IMR-90 (cell line): ENCODE data around the gene NUP107. TPM values are rescaled to one million over a fixed set of nuclear protein-coding genes. Genes with fewer than 3 reads are reported as not detected.
A peak's percentile ranks its signal among the peaks of the same experiment; 100 is the strongest.

Experiments used
- ATAC-seq: fragments of 200-7000 bp; cut with Tn5 transposase; 2 replicates; pipeline ENCODE4 v1.9.1; 2020; ENCODE audit warnings: low read depth, mild to moderate bottlenecking, moderate library complexity
- BruUV-seq: library from RNA; stranded (reverse); fragments of 400-500 nt; replicated peaks from 2 replicates; lab custom pipeline; 2021; lab: Mats Ljungman, UMichigan
- CTCF ChIA-PET: fragments of 300-600 bp; formaldehyde crosslinking; extraction: SDS; loops from one replicate; lab custom pipeline; 2021; ENCODE audit warnings: antibody characterized with exemption; lab: Yijun Ruan, JAX
- POLR2A ChIA-PET: fragments of 300-600 bp; sonication (Branson Sonifier 250); formaldehyde crosslinking; loops from one replicate; lab custom pipeline; 2022; ENCODE audit warnings: antibody characterized with exemption; ENCODE audit not compliant: unreplicated experiment; lab: Charles Lee
- DNase-seq: peaks from one replicate; pipeline ENCODE4 v3.0.0; 2013
- H2AFZ ChIP-seq: replicated peaks from 2 replicates; pipeline ENCODE3; 2013; ENCODE audit warnings: low read length, mild to moderate bottlenecking; ENCODE audit not compliant: poor library complexity
- H2AK5ac ChIP-seq: 2 replicates; pipeline ENCODE4 v1.6.1; 2013; ENCODE audit warnings: low read depth, low read length, inconsistent platforms
- H2AK9ac ChIP-seq: replicated peaks from 2 replicates; pipeline ENCODE3; 2013; ENCODE audit warnings: mild to moderate bottlenecking, low read depth, low read length, moderate library complexity; ENCODE audit not compliant: poor library complexity
- H2BK120ac ChIP-seq: 2 replicates; pipeline ENCODE4 v1.6.1; 2013; ENCODE audit warnings: low read depth, low read length, inconsistent platforms
- H2BK15ac ChIP-seq: 3 replicates; pipeline ENCODE4 v1.6.1; 2013; ENCODE audit warnings: low read depth, low read length, inconsistent platforms
- H2BK20ac ChIP-seq: 2 replicates; pipeline ENCODE4 v1.6.1; 2013; ENCODE audit warnings: low read depth, mild to moderate bottlenecking, inconsistent platforms, low read length, moderate library complexity
- H2BK5ac ChIP-seq: 2 replicates; pipeline ENCODE4 v1.6.1; 2013; ENCODE audit warnings: mild to moderate bottlenecking, low read depth, low read length, inconsistent platforms; ENCODE audit not compliant: poor library complexity, severe bottlenecking
- H3K14ac ChIP-seq: replicated peaks from 2 replicates; pipeline ENCODE4 v1.6.1; 2013; ENCODE audit warnings: low read depth, low read length, inconsistent platforms
- H3K18ac ChIP-seq: 2 replicates; pipeline ENCODE4 v1.6.1; 2013; ENCODE audit warnings: low read depth, low read length, control low read depth
- H3K23ac ChIP-seq: 2 replicates; pipeline ENCODE4 v1.6.1; 2013; ENCODE audit warnings: low read depth, low read length, inconsistent platforms
- H3K27ac ChIP-seq: 2 replicates; pipeline ENCODE4 v1.5.1; 2013; ENCODE audit warnings: mild to moderate bottlenecking, control low read depth, low read length; ENCODE audit not compliant: insufficient read depth
- H3K27me3 ChIP-seq: 2 replicates; pipeline ENCODE4 v1.6.1; 2013; ENCODE audit warnings: low read length; ENCODE audit not compliant: control insufficient read depth, insufficient read depth
- H3K36me3 ChIP-seq: 2 replicates; pipeline ENCODE4 v1.6.1; 2013; ENCODE audit warnings: low read length, mixed read lengths; ENCODE audit not compliant: control insufficient read depth, insufficient read depth
- H3K4ac ChIP-seq: 2 replicates; pipeline ENCODE4 v1.6.1; 2013; ENCODE audit warnings: low read depth, low read length, inconsistent platforms
- H3K4me1 ChIP-seq: 2 replicates; pipeline ENCODE4 v1.6.1; 2013; ENCODE audit warnings: low read length, mixed read lengths; ENCODE audit not compliant: control insufficient read depth, insufficient read depth
- H3K4me2 ChIP-seq: 2 replicates; pipeline ENCODE4 v1.6.1; 2013; ENCODE audit warnings: low read depth, mild to moderate bottlenecking, control low read depth, low read length, moderate library complexity
- H3K4me3 ChIP-seq: 2 replicates; pipeline ENCODE4 v1.5.1; 2013; ENCODE audit warnings: low read depth, mild to moderate bottlenecking, control low read depth, low read length, moderate library complexity; ENCODE audit not compliant: insufficient read depth
- H3K56ac ChIP-seq: 2 replicates; pipeline ENCODE4 v1.6.1; 2013; ENCODE audit warnings: low read length, inconsistent platforms; ENCODE audit not compliant: insufficient read depth; ENCODE audit errors: extremely low read depth
- H3K79me1 ChIP-seq, 2 experiments: 2 replicates each; pipeline ENCODE4 v1.6.1; 2013; ENCODE audit warnings: low read length in 2 of 2, inconsistent platforms in 1 of 2, low read depth in 1 of 2
- H3K9ac ChIP-seq: 2 replicates; pipeline ENCODE4 v1.6.1; 2013; ENCODE audit warnings: low read depth, low read length, control low read depth
- H3K9me1 ChIP-seq: 2 replicates; pipeline ENCODE4 v1.6.1; 2013; ENCODE audit warnings: low read length, inconsistent platforms; ENCODE audit not compliant: insufficient read depth
- H3K9me3 ChIP-seq: 2 replicates; pipeline ENCODE4 v1.6.1; 2013; ENCODE audit warnings: low read length; ENCODE audit not compliant: control insufficient read depth, insufficient read depth
- H4K20me1 ChIP-seq: 2 replicates; pipeline ENCODE4 v1.6.1; 2013; ENCODE audit warnings: low read length, inconsistent platforms; ENCODE audit not compliant: insufficient read depth
- H4K5ac ChIP-seq: 2 replicates; pipeline ENCODE4 v1.6.1; 2013; ENCODE audit warnings: mild to moderate bottlenecking, low read depth, low read length, control low read depth
- H4K8ac ChIP-seq, 2 experiments: 2 replicates each; pipeline ENCODE4 v1.6.1; 2013; ENCODE audit warnings: low read depth in 2 of 2, low read length in 2 of 2, control low read depth in 1 of 2, inconsistent platforms in 1 of 2
- H4K91ac ChIP-seq: 2 replicates; pipeline ENCODE4 v1.6.1; 2013; ENCODE audit warnings: low read depth, low read length, inconsistent platforms; ENCODE audit not compliant: insufficient read depth
- BHLHE40 ChIP-seq: fragments of 150-350 bp; IDR thresholded peaks from 2 replicates; pipeline ENCODE4 v1.6.1; 2016; ENCODE audit warnings: mild to moderate bottlenecking, low read depth, low read length
- CEBPB ChIP-seq: IDR thresholded peaks from 2 replicates; pipeline ENCODE4 v1.6.1; 2012; ENCODE audit warnings: low read depth, low read length, improper control_type of control experiment
- FOS ChIP-seq: fragments of 150-350 bp; IDR thresholded peaks from 2 replicates; pipeline ENCODE4 v1.6.1; 2016; ENCODE audit warnings: low read depth, low read length
- MAFK ChIP-seq: IDR thresholded peaks from 2 replicates; pipeline ENCODE4 v1.6.1; 2012; ENCODE audit warnings: low read depth, low read length, improper control_type of control experiment
- MAZ ChIP-seq: IDR thresholded peaks from 2 replicates; pipeline ENCODE4 v1.6.1; 2012; ENCODE audit warnings: low read depth, mild to moderate bottlenecking, low read length, improper control_type of control experiment, moderate library complexity, borderline replicate concordance
- MXI1 ChIP-seq: IDR thresholded peaks from 2 replicates; pipeline ENCODE4 v1.6.1; 2012; ENCODE audit warnings: low read depth, mild to moderate bottlenecking, low read length, moderate library complexity, borderline replicate concordance
- NFE2L2 ChIP-seq: fragments of 150-350 bp; IDR thresholded peaks from 2 replicates; pipeline ENCODE4 v1.6.1; 2016; ENCODE audit warnings: low read depth, mild to moderate bottlenecking, low read length
- RCOR1 ChIP-seq: IDR thresholded peaks from 2 replicates; pipeline ENCODE4 v1.6.1; 2012; ENCODE audit warnings: mild to moderate bottlenecking, low read length, improper control_type of control experiment; ENCODE audit not compliant: insufficient replicate concordance
- RFX5 ChIP-seq: IDR thresholded peaks from 2 replicates; pipeline ENCODE4 v1.8.0; 2012; ENCODE audit warnings: low read depth, mild to moderate bottlenecking, low read length, moderate library complexity
- SMC3 ChIP-seq: fragments of 150-350 bp; IDR thresholded peaks from 2 replicates; pipeline ENCODE4 v1.6.1; 2016; ENCODE audit warnings: low read depth, mild to moderate bottlenecking, antibody characterized with exemption, low read length, moderate library complexity
- WGBS, 2 experiments: methylation state at CpG; one replicate each; pipeline versions ENCODE4 v1.1.5 to v1.1.7; 2013; ENCODE audit warnings: missing lambda C conversion rate in 2 of 2; ENCODE audit not compliant: insufficient read length in 1 of 2; ENCODE audit errors: extremely low coverage in 2 of 2; 5-methylcytosine and 5-hydroxymethylcytosine counted together
- dilution Hi-C: fragments of 300-500 bp; cut with HindIII; formaldehyde crosslinking; loops from one replicate; pipeline ENCODE4 v1.14.3; 2018; ENCODE audit warnings: low sequenced_read_pairs; ENCODE audit not compliant: unreplicated experiment
- in situ Hi-C: fragments of 300-500 bp; cut with MboI; formaldehyde crosslinking; loops from 3 replicates; pipeline ENCODE4 v1.14.3; 2019; ENCODE audit warnings: low sequenced_read_pairs, inconsistent platforms, mixed read lengths
- intact Hi-C: fragments of 100-400 bp; cut with micrococcal nuclease; formaldehyde crosslinking; loops from 2 replicates; pipeline ENCODE4 v1.10.0; 2022
- polyA plus RNA-seq, 3 experiments: library from polyadenylated mRNA; depleted of rRNA; stranded (reverse); fragments of >200 nt; gene quantifications; 2 replicates each; pipeline ENCODE4 v1.2.3, GENCODE V29; 2012; ENCODE audit warnings: low replicate concordance in 1 of 3
- total RNA-seq: library from RNA; depleted of rRNA; stranded (reverse); fragments of >200 nt; gene quantifications from 2 replicates; pipeline ENCODE4 v1.2.3, GENCODE V29; 2012
- TF ChIP-seq, protein P1 (sequence below): conservative IDR thresholded peaks from 2 replicates; pipeline ENCODE4 v1.5.1; 2012; ENCODE audit warnings: mild to moderate bottlenecking, low read depth, low read length, improper control_type of control experiment
- TF ChIP-seq, protein P2 (sequence below): fragments of 150-350 bp; IDR thresholded peaks from 2 replicates; pipeline ENCODE4 v1.6.1; 2016; ENCODE audit warnings: low read depth, mild to moderate bottlenecking, low read length, moderate library complexity, borderline replicate concordance

The NUP107 gene
- total and polyA plus RNA-seq, 2 of the 4 experiments (the other 2 are of a cell fraction) = 34.5 to 69.7 TPM

DNA sequence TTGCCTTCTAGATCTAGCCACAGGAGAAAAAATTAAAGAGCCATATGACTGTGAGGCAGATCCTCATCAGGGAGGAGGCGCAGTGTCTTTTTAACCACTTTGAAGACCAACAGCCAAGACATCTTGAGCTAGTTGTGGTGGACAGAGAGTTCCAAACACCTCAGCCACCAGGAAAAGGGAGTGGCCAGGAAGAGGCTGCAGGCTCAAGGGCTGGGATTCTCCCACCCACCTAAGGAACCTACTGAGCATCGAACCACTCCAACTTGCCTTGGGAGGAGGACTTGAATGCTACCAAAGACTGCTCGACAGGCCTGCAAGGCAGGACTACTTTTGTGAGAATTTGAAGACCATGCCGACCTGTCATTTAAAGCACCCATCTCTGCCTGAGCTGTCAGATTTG is 106.7 kb downstream of the NUP107 start:
- intact Hi-C loops = no loop called here

More for the DNA sequence above, 106.7 kb downstream of the NUP107 start:
- Histone ChIP-seq H3K36me3 (no peaks in the 10 kb centered on the region), H2AK5ac (no peak overlapping the region), H2BK5ac (no peak overlapping the region), H3K27ac (no peak overlapping the region), H3K4ac (no peak overlapping the region), H4K5ac (no peak overlapping the region), H3K79me1 (no peaks in the 10 kb centered on the region), H3K9ac (no peak overlapping the region), H4K20me1 (no peaks in the 10 kb centered on the region), H2BK20ac (no peak overlapping the region), H3K4me3 (no peak overlapping the region), H4K91ac (no peak overlapping the region), H2BK120ac (no peak overlapping the region), H3K4me1 (no peaks in the 10 kb centered on the region; the same call in 1 of the 2 replicates), H2BK15ac (no peak overlapping the region), H3K56ac (no peak overlapping the region), H3K23ac (no peak overlapping the region), H3K9me3 (no peaks in the 10 kb centered on the region), H3K4me2 (no peak overlapping the region), H2AFZ (peak overlapping the region; percentile 9), H2AK9ac (no peak overlapping the region), H3K9me1 (peaks cover 3% of the 10 kb centered on the region; the same call in 1 of the 2 replicates), H4K8ac (no peak overlapping the region), H3K27me3 (no peaks in the 10 kb centered on the region), H3K14ac (no peak overlapping the region), H3K18ac (no peak overlapping the region)
- dilution Hi-C loops (no loop called here), in situ Hi-C loops (no loop called here)
- TF ChIP-seq SMC3 (no peak), NFE2L2 (no peak), RFX5 (no peak), MAFK (no peak), CEBPB (no peak), RCOR1 (no peak), BHLHE40 (no peak), MXI1 (no peak), FOS (no peak), MAZ (no peak)
- TF ChIP-seq, protein P1, sequence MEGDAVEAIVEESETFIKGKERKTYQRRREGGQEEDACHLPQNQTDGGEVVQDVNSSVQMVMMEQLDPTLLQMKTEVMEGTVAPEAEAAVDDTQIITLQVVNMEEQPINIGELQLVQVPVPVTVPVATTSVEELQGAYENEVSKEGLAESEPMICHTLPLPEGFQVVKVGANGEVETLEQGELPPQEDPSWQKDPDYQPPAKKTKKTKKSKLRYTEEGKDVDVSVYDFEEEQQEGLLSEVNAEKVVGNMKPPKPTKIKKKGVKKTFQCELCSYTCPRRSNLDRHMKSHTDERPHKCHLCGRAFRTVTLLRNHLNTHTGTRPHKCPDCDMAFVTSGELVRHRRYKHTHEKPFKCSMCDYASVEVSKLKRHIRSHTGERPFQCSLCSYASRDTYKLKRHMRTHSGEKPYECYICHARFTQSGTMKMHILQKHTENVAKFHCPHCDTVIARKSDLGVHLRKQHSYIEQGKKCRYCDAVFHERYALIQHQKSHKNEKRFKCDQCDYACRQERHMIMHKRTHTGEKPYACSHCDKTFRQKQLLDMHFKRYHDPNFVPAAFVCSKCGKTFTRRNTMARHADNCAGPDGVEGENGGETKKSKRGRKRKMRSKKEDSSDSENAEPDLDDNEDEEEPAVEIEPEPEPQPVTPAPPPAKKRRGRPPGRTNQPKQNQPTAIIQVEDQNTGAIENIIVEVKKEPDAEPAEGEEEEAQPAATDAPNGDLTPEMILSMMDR = no peak
- TF ChIP-seq, protein P2, sequence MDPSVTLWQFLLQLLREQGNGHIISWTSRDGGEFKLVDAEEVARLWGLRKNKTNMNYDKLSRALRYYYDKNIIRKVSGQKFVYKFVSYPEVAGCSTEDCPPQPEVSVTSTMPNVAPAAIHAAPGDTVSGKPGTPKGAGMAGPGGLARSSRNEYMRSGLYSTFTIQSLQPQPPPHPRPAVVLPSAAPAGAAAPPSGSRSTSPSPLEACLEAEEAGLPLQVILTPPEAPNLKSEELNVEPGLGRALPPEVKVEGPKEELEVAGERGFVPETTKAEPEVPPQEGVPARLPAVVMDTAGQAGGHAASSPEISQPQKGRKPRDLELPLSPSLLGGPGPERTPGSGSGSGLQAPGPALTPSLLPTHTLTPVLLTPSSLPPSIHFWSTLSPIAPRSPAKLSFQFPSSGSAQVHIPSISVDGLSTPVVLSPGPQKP = no peak
- DNase-seq = no peak
- no CpG with 5 or more reads among the region's 4 CpGs for WGBS, 2 experiments
- ATAC-seq = no peak
- no TSS peak for BruUV-seq
- CTCF ChIA-PET = no interaction called here
- POLR2A ChIA-PET = no interaction called here
